Activated CD4-positive, alpha-beta T cell treated with anti-CD3 and anti-CD28 coated beads, Interleukin-2, Interleukin-4, amounts not matched to agents 100 ng/mL and 50 ng/mL, durations not matched to agents 16 hours and 8 hours (primary cell): Measurements from ENCODE around the gene DCHS1.

Source experiments
- DNase-seq: peaks from one replicate; pipeline ENCODE4 v3.0.0-alpha.2; 2020; ENCODE audit warnings: low spot score

The DCHS1 gene

GRCh38 chr11:6611963-6612212 lies 43.7 kb downstream of the DCHS1 start:
- DNase-seq, result no peak

- DNase-seq, result peak; percentile 11
Measured at GRCh38 chr11:6611092-6611962, 44.3 kb downstream of the DCHS1 start.

GRCh38 chr11:6610591-6610990 lies 45.0 kb downstream of the DCHS1 start:
- DNase-seq, result no peak

- no peak for DNase-seq
Measured at GRCh38 chr11:6609502-6610015, 46.0 kb downstream of the DCHS1 start.

- DNase-seq, result no peak
Measured at GRCh38 chr11:6608726-6609501, 46.7 kb downstream of the DCHS1 start.

GRCh38 chr11:6608011-6608410 lies 47.6 kb downstream of the DCHS1 start:
- no peak for DNase-seq

DNA sequence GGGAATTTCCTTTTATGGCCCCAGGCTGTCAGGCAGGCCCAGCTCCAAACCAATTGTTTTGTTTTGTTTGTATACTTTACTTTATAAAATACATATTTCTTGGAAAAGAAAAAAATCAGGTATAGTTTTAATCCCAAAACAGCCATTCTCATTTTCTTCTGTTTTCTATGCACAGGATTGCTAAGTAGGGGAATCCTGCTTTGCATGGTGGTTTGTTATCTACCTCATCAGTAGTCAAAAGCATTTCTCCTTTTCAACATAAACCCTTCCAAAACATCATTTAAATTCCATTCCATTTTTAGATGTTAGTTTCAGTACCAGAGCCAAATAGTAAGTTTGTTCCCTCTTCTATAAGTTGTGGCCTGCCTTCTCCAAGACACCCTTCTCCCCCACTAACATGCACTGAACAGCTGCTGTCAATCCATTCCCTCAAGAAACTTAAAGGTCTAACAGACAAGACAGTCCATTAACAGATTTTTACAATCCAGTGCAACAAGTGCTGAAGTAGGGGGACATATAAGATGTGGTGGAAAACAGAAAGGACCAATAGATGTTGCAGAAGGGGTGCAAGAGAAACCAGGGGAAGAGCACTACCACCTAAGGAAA lies 48.3 kb downstream of the DCHS1 start:
- peak; percentile 25 for DNase-seq

DNA sequence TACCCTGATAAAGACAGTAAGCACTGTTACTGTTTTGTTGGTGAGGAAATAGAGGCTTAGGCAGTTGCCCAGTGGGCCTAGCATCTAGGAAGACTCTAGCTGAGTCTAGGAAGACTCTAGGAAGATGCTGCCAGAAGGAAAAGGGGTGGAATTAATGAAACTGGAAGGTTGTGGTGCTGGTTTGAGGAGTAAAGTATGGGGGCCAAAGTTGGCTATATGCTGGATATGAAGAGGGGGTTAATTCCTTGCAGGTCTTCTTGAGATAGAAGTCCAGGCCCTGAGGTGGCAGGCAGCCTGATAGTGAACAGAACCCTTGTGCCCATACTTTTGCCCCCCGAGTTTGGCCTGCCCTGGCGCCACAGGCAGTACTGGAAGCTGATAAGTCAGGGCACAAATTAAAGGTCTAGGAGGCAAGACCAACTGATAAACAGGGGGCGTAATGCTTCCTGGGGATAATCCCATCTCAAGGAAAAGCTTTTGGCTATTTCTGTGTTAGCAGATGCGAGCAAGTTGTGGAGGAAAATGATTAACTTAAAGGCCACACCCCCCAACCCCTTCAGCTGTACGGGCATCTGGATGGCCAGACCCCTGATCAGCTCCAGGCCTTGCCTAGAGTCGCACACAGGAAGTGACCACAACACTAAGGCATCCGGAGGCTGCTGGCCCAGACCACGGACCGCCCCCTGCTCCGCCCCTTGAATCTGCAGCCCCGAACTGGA lies 49.0 kb downstream of the DCHS1 start:
- DNase-seq, result peak; percentile 65

DNA sequence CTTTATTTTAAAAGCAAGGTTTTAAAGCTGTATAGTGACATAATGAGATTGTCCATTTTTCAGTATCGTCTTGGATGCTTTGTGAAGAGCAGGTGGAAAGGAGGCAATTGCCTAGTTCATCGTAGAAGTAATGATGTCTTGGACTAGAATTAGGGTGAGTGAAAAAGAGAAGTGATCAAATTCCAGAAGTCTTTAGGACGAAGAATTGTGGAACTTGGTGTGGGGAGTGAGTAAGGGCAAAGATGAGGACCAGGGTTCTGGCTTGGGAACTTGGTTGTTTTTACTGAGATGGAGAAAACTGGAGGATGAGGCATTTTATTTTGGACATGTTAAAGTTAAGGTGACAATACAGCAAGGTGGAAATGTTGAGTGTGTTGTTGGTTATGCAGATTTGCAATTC lies 50.8 kb downstream of the DCHS1 start:
- no peak for DNase-seq

DNA sequence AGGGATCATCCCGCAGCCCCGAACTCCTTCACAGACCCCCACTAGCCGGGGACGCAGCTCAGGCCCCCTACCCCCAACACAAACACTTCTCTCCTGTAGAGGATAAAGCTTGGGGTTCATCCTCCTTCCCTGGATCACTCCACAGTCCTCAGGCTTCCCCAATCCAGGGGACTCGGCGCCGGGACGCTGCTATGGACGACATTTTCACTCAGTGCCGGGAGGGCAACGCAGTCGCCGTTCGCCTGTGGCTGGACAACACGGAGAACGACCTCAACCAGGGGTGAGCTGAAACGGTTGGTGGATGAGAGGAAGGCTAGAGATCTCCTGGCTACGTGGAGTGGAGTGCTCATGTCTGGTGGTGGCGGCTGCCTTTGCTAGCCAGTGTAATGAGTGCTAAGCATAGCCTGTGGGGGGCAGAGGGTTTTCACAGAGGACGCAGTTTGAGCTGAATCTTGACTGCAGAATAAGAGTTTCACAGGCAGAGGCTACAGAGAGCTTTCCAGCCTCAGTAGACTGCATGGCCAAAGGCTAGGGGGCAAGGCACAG lies 51.5 kb downstream of the DCHS1 start:
- DNase-seq, result peak; percentile 58

DNA sequence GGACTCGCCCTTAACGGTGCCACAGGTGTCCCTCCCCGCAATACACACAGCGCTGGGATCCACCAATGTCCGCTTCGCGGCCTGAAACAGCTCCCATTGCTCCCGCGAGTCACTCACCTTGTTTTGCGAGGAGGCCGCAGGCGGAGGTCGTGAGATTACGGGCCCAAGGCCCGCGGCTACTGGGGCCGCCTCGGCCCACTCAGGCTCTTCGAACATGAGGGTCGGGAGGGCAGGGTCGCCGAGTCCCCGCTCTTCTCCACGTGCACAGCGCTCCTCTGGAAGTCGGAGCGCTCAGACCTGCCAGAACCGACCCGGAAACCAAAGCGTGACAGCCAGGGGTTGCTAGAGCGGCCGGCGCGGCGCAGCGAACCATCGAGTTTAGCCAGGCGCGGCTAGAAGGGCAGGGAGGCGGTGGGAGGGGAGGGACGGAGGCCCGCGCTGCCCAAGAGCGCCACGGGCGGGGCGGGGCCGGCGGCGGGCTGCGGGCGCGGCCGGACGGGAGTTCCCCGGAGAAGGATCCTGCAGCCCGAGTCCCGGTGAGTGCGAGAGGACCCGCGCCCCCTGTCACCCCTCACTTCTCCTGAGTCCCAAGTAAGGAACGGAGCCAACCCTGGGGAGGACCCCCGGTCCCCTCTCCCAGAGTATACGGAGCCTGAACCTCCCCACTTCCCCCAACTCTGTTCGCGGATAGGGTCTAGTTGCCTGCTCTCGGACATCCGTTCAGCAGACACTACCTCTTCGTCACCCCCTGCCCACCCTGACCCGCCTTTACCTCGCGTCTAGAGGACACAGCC lies 52.1 kb downstream of the DCHS1 start, which contains the start of the genes ILK and RRP8:
ILK (plus strand) TSS at position 488 of the 794 bp plus-strand sequence. CDS start 498 bp downstream, outside the sequence.
RRP8 (minus strand) TSS at position 330 of the 794 bp plus-strand sequence; CDS start at position 216, 114 bp downstream.
- DNase-seq, result peak; percentile 93

GRCh38 chr11:6602096-6602940 lies 53.3 kb downstream of the DCHS1 start:
- DNase-seq, result no peak

DNA sequence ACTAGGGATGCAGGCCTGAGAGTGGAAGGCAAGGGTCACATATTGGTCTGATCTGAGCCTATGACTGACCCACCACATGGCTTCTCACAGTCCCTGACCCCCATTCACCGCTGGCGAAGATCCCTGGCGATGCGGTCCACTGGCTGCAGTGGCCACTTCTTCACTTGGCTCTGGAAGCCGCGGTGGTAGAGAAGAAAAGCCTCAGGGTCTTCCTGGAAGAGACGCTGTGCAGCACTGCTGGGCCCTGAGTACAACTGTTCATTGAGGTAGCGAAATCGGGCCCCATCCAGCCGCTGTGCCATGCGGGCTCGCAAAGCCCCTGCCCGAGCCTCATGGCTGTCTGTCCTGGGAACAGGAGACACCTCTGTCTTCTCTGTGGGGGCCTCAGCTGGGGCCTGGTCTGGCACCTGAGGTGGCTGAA lies 54.6 kb downstream of the DCHS1 start:
- DNase-seq, result no peak

GRCh38 chr11:6599881-6600390 lies 55.7 kb downstream of the DCHS1 start:
- DNase-seq, result no peak

DNA sequence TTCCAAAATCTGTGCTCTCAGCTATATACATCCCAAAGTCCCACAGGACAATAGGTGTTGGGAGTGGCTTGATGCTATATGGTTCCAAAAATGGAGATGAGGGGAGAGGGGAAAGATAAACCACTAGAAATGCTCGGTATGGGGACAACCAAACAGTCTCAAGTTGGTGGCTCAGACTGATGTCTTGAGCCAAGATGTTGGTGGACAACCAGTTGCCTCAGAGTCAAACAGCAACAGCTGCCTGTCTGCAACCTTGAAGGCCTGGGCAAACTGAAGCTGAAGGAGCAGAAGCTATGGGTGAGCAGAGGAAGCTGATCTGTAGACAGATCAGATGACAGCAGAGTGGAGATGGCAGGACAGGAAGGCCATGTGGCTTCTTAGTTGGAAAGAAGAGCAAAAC lies 56.2 kb downstream of the DCHS1 start:
- DNase-seq, result no peak

GRCh38 chr11:6598555-6598954 lies 57.1 kb downstream of the DCHS1 start:
- DNase-seq, result no peak

DNA sequence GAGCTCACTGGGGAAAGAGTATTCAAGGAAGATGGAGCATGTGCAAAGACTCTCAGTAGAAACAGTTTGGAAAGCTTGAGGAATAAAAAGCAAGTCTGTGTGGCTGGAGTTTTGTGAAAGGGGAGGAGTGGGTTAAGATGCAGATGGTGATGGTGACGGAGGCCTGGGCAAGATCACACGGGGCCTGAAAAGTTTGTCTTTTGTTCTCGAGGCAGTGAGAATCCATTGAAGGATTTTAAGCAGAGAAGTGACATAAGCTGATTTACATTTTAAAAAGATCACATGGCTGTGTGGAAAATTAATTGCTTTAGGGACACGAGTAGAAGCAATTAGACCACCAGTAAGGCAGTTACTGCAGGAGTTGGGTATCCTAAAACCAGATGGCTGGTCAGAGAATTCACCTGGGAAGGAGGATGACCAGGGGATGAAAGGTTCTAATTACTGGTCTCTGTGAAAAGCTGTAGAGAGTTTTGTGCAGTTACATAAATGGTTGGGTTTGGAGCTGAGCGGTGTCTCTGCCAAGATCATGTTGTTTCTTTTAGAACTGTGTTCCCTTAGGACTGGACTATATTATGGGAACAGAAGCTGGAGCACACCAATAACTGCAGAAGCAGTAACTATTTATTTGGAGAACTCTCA lies 59.3 kb downstream of the DCHS1 start:
- no peak for DNase-seq

DNA sequence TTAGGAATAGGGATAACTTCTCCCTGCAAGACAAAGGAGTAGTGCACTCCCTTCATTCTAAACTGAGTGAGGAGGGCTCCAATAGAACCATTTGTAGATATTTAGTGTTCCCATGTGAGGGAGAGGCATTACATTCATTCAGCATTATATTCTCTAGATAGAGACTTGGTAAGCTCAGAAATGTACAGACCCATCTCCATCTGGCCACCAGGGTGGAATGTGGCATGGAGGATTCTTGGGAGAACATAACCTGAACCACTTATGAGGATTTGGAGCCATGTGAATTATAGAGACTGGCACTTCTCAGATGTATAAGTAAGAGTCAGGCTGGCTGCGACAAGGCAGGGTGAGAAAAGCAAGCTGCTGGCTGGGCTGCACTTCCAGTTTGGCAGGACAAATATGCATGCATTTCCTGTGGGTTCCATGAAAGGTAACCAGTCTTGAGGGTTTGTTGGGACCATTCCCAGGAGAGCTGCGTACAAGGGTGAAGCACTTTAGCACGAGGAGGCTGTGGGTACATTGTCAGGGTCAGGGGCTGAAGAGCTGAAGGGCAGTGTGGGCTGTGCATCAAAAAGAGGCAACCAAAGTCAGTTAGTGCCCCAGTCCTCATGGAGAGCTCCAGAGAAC lies 61.4 kb downstream of the DCHS1 start:
- DNase-seq, result no peak

- DNase-seq, result no peak
Measured at GRCh38 chr11:6588018-6588417, 67.6 kb downstream of the DCHS1 start.
